ENCODE measurements around the gene EEF2K.
"Not testable (repeated sequence)": the region's sequence is repeated elsewhere in the genome, so short reads cannot be mapped to it uniquely, and the experiment has no call there.

EEF2K gene

DNA sequence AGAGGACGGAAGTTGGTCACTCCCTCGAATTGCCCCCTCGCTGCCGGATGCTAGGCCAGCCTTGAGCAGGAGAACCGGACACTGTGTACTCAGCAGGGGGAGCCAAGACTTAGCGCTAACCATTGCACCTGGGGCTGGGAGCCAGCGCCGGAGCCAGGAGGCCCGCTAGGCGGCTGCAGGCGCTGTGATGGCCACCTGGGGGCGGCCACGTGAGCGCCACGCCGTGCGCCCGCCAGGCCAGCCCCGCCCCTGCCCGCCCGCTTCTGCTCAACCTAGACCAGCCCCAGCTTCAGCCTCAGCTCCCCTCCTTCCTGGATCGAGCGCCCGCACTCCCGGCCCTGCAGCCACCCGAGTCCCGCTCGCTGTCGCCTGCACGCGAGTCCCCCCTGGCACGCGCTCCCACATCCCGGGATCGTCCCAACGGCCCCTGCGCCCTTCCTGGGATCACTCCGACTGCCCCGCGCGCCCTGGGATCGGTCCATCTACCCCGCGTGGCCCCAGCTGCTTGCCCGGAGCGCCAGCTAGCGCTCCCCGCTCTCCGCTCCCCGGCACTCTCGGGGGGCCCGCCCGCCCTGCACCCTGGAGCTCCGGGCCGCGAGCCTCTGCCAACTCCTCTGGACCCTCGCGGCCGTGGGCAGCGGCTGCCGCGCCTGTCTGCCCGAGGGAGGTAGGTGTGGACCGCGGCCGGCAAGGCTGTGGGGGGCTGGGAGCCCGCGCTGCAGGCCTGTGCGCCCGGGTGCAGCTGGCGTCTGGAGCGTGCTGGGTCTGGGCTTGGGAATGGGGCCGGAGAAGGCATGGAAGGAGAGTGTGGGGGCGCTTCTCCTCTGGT, at the start of gene EEF2K:
Gene EEF2K (plus strand): TSS at position 266 of the 829 bp plus-strand sequence. CDS start 19,452 bp downstream, outside the sequence.
- DNase-seq, result peak; percentile 96

DNA sequence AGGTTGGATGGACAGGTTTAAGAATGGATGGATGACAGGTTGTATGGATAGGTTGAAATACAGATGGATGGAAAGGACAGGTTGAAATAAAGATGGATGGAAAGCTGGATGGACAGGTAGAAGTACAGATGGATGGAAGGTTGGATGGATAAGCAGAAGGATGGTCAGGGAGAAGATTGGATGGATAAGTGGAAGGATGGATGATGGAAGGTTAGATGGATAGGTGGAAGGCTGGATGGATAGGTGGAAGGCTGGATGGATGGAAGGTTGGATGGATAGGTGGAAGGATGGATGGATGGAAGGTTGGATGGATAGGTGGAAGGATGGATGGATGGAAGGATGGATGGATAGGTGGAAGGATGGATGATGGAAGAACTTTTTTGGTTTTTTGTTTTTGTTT, 44.7 kb upstream of the EEF2K start:
- no peak for DNase-seq

DNA sequence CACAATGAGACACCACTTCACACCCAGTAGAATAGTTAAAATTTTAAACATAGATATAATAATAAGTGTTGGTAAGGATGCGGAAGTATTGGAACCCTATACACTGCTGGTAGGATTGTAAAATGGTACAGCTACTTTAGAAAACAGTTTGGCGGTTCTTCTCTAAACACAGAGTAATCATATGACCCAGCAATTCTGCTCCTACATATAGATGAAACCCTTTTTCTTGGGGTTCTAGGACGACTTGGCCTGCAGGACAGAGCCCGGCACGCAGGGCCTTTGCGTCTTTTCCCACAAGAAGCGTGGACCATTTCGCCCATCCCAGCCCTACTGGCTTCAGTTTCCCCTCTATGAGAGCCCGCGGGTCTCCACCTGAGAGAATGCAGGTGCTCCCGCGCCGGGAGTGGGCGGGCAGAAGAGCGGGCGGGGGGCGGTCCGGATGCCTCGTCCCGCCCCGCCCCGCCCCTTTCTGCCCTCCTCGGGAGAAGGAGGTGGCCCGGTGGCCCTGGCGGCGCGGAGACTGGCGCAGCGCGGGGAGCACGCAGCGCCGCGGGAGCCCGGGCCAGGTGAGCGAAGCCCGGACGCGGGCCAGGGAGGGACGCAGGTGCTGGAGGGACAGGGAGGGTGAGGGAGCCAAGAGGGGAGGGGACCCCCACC, 44.0 kb upstream of the EEF2K start, which contains the start of gene SDR42E2:
Gene SDR42E2 (plus strand): TSS at position 508 of the 657 bp plus-strand sequence. CDS start 3,077 bp downstream, outside the sequence.
- DNase-seq, result peak; percentile 28

GRCh38 chr16:22162656-22163009, 43.4 kb upstream of the EEF2K start:
- DNase-seq, result no peak

DNA sequence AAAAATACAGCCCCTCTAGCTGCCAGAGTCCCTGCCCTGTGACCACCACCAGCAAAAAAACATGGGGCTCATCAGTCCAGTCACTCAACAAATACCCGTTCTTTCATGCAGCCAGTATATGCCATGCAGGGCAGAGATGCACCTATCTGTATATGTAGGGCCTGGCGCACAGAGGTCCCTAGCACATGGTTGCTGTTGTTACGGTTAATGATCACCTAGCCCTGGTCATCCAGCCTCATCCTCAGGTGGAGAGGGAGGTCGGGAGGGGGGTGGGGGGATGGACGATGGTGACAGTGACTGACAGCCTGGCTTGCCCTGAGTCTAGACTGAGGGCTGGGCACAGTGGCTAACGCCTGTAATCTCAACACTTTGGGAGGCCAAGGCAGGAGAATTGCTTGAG, 42.3 kb upstream of the EEF2K start:
- DNase-seq, result no peak

DNA sequence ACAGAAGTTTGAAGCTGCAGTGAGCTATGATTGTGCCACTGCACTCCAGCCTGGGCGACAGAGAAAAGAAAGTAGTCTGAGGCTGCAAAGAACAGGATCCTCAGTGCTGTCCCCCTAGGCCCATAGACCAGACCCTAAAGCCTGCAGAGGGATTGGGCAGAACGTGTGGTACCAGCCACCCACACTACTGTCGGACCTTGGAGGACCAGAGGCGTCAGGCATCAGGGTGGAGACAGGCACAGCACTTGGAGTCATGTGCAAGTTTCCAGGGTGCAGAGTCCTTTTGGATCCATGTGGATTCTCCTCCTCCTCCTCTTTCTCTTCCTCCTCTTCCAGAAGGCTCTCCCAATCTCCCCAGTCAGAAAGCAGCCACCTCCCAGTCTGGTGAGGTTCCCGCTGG, 41.6 kb upstream of the EEF2K start:
- no peak for DNase-seq

- DNase-seq, result no peak
Observed at GRCh38 chr16:22165508-22166285, 40.4 kb upstream of the EEF2K start.

DNA sequence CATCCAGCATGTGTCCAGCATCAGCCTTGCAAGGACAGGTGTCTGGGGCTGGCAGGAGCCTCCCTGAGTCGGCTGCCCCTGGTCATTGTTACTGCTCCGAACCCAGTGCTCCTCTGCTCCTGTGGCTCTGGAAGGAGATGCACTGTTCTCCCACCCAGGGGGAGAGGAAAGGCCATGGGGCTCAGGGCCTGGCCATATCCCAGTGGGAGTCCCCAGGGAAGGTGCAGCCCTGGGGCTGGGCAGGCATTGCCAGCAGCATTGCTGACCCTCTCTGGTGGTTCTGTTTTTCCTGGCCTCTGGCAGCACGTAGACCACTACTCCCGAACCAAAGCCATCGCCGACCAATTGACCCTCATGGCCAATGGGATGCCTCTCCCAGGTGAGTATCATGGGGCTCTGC, 34.1 kb upstream of the EEF2K start:
- DNase-seq, result no peak

DNA sequence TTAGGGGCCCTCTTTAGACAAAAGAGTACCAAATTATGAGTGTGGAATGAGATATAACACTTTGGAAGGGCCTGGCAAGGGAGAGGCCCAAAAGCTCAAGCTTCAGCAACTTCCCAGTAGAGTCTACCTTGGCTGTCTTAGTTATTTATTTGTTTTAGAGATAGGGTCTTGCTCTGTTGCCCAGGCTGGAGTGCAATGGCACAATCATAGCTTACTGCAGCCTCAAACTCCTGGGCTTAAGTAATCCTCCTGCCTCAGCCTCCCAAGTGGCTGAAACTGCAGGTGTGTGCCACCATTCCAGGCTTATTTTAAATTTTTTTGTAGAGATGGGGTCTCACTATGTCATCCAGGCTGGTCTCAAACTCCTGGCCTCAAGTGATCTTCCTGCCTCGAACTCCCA, 33.4 kb upstream of the EEF2K start:
- DNase-seq, result not testable (repeated sequence)

DNA sequence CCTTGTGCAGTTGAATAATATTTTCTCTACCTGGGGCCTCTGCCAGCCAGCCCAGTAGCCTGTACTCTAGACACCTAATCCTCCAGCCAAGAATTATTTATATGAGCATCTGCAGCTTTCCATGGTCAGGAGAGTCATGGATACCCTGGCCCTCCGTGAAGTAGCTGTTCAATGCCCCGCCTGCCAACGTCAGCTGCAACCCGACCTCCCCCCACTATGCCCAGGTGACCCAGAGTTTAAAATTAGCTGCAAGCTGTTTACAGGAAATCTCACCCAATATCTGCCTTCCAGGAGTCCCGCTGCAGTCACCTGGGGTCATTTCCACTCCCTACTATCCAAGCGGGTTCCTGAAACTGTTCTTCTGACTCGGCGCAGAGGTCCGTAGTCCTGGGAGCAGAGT, 31.4 kb upstream of the EEF2K start:
- peak; percentile 69 for DNase-seq

DNA sequence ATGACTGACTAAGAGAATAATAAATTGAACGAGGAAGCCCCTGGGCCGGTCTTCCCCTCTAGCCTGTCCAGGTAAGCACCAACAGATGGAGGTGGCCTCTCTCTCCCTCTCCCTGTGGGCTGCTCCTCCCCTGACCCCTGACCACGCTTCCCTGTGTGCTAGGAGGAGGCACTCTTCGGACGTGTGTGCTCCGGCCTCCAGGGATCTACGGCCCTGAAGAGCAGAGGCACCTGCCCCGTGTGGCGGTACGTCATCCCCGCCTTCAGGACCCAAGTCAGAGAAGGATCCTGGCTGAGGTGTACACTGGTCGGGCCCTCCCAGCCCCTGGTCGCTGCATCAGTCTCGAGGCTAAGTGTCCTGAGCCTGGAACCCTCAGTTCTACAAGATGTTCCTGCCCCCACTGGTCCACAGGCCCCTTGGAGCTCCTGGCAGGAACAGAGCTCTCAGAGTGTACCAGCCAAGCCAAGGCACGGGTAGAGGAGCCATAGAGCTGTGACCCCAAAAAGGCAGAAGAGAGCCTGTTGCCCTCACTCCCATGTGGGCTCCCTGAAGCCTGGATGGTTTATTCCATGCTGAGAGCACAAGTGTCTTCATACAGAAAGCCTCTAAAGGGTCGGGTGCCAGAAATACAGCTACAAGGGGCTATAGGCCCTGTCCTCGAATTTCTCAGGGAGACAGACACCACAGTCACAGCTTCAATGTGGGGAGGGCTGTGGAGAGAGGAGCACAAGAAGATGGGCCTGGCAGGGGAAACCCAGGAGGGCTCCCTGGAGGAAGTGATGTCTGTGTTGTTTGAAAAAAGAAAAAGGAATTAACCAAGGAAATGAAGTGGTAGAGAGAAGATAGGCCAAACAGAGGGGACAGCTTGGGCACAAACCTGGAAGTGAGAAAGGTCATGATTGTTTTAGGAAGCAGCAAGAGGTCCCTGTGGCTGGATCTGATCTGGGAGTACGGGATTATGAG, 27.8 kb upstream of the EEF2K start:
- no peak for DNase-seq

DNA sequence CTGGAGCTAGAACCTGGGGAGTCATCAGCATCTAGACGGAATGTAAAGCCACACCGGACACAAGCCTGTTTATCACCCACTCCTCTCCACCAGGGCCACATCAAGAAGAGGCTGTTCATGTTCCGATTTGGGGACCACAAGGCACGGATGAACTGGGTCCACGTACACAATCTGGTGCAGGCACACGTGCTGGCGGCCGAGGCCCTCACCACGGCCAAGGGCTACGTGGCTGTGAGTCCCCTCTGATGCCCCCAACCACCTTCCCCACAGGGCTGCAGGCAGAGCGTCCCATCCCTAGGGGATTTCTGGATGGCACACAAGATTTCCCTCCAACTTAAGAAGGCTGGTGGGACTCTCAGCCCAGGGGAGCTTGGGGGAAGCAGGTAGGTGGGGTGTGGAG, 24.7 kb upstream of the EEF2K start:
- no peak for DNase-seq

- DNase-seq, result no peak
Observed at GRCh38 chr16:22181843-22182242, 24.2 kb upstream of the EEF2K start.

- DNase-seq, result no peak
Observed at GRCh38 chr16:22183335-22183734, 22.7 kb upstream of the EEF2K start.

GRCh38 chr16:22183901-22184614, 22.0 kb upstream of the EEF2K start:
- DNase-seq, result no peak

GRCh38 chr16:22184615-22184968, 21.5 kb upstream of the EEF2K start:
- no peak for DNase-seq

DNA sequence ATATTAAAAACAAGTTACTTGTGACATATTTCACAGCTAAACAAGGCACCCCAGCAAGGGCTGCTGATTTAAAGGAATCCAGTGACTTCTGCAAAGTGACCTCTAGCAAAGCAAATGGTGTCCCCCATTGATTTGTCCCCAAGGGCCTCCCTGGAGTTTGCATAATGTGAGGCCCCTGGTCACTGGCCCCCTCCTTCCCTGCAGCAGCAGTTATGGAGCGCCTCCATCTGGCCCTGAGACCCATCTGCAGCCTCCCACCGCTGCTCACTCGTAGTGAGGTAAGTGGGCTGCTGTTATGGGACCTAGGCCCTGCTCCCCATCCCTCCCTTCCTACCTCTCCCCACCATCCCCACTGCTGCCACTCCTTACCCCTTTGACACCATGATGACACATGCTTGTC, 19.6 kb upstream of the EEF2K start:
- DNase-seq, result no peak

GRCh38 chr16:22188267-22188594, 17.8 kb upstream of the EEF2K start:
- DNase-seq, result no peak

GRCh38 chr16:22188595-22189442, 17.3 kb upstream of the EEF2K start:
- DNase-seq, result peak; percentile 86

DNA sequence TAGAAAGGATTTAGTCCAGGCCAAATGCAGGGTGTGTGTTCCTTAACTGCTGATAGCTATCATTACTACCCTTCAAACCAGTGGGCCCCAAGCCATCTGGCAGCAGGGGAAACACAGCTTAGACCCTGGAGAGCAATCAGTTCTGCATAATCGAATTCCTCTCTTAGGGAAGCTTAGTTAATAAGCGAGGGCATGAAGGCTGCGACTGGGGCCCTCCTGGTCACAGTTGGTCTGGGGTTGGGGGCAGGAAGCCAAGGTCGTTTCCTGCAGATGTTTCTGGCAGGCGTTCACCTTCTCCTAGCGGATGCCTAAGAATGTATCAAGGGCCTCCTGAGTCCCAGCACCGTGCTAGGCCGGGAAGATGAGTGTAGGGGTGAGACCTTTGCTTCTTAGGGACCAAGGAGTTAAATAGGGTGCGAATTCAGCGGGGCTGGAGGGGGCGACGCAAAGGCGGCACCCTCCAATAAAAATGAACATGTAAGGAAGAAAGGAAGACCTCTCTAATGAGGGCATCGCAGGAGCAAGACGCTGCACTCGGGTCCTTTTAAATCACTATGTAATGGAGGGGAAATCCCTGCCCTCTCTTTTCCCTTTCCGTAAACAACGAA, 16.5 kb upstream of the EEF2K start:
- no peak for DNase-seq

All from NCI-H510A treated with DMSO at 0.1 percent for 48 hours (cell line).